GM23338 (cell line): ENCODE measurements around the gene THRB. TPM values are rescaled to one million over a fixed set of nuclear protein-coding genes. Genes with fewer than 3 reads are reported as not detected.

ENCODE experiments used
- ATAC-seq: fragments of 200-7000 bp; cut with Tn5 transposase; 3 replicates; pipeline ENCODE4 v1.9.1; 2020
- DNase-seq: peaks from one replicate; pipeline ENCODE4 v3.0.0-alpha.2; 2015; ENCODE audit warnings: low spot score
- H2AFZ ChIP-seq: fragments of 200-600 bp; sonication (generic); 2 replicates; pipeline ENCODE4 v1.8.0; 2016; ENCODE audit warnings: antibody characterized with exemption, mild to moderate bottlenecking, moderate library complexity
- H3F3A ChIP-seq: fragments of 200-600 bp; sonication (generic); replicated peaks from 2 replicates; pipeline ENCODE4 v1.8.0; 2017; ENCODE audit warnings: antibody characterized with exemption, mixed run types, low read depth
- H3K27ac ChIP-seq: fragments of 200-600 bp; sonication (generic); 2 replicates; pipeline ENCODE4 v1.6.1; 2016; ENCODE audit warnings: low read depth
- H3K27me3 ChIP-seq: fragments of 200-600 bp; sonication (generic); 2 replicates; pipeline ENCODE4 v1.8.0; 2016; ENCODE audit warnings: mild to moderate bottlenecking, mixed run types, moderate library complexity; ENCODE audit not compliant: insufficient read depth
- H3K36me3 ChIP-seq: fragments of 200-600 bp; sonication (generic); 2 replicates; pipeline ENCODE4 v1.8.0; 2016; ENCODE audit warnings: mild to moderate bottlenecking; ENCODE audit not compliant: insufficient read depth
- H3K4me1 ChIP-seq: fragments of 200-600 bp; sonication (generic); 2 replicates; pipeline ENCODE4 v1.8.0; 2016; ENCODE audit warnings: mild to moderate bottlenecking, moderate library complexity; ENCODE audit not compliant: insufficient read depth
- H3K4me2 ChIP-seq: fragments of 200-600 bp; sonication (generic); 2 replicates; pipeline ENCODE4 v1.7.1; 2017; ENCODE audit warnings: mixed run types
- H3K4me3 ChIP-seq: fragments of 200-600 bp; sonication (generic); 2 replicates; pipeline ENCODE4 v1.6.1; 2016; ENCODE audit warnings: mixed run types
- H3K79me2 ChIP-seq: fragments of 200-600 bp; sonication (generic); replicated peaks from 2 replicates; pipeline ENCODE4 v1.8.0; 2017; ENCODE audit warnings: mild to moderate bottlenecking; ENCODE audit not compliant: insufficient read depth
- H3K9me2 ChIP-seq: fragments of 200-600 bp; sonication (generic); 2 replicates; pipeline ENCODE4 v1.8.0; 2017; ENCODE audit not compliant: insufficient read depth
- H4K20me1 ChIP-seq: fragments of 200-600 bp; sonication (generic); replicated peaks from 2 replicates; pipeline ENCODE4 v1.8.0; 2017; ENCODE audit warnings: mild to moderate bottlenecking; ENCODE audit not compliant: insufficient read depth
- H3K27ac Mint-ChIP-seq: 2 replicates; pipeline ENCODE4 v1.8.0; 2020; ENCODE audit warnings: inconsistent platforms, mild to moderate bottlenecking, moderate library complexity, mixed read lengths
- H3K27me3 Mint-ChIP-seq: 3 replicates; pipeline ENCODE4 v1.8.0; 2022; ENCODE audit warnings: low read depth, mild to moderate bottlenecking, moderate library complexity, mixed read lengths, inconsistent platforms; ENCODE audit not compliant: insufficient read depth, poor library complexity
- H3K36me3 Mint-ChIP-seq: 3 replicates; pipeline ENCODE4 v1.8.0; 2021; ENCODE audit warnings: low read depth, mild to moderate bottlenecking, inconsistent platforms, moderate library complexity, mixed read lengths
- H3K4me1 Mint-ChIP-seq: 3 replicates; pipeline ENCODE4 v1.8.0; 2020; ENCODE audit warnings: mild to moderate bottlenecking, inconsistent platforms, mixed read lengths
- H3K4me3 Mint-ChIP-seq: 3 replicates; pipeline ENCODE4 v1.8.0; 2021; ENCODE audit warnings: moderate library complexity, mild to moderate bottlenecking, inconsistent platforms, mixed read lengths
- H3K9me3 Mint-ChIP-seq: 3 replicates; pipeline ENCODE4 v1.8.0; 2020; ENCODE audit warnings: moderate library complexity, mild to moderate bottlenecking, inconsistent platforms, mixed read lengths
- CREB1 ChIP-seq: fragments of 250-450 bp; sonication (Bioruptor Pico); IDR thresholded peaks from 2 replicates; pipeline ENCODE4 v1.5.0; 2020; ENCODE audit warnings: low read depth, mild to moderate bottlenecking, moderate library complexity
- EZH2 ChIP-seq: fragments of 200-600 bp; sonication (generic); IDR thresholded peaks from one replicate; pipeline ENCODE4 v1.8.0; 2017; ENCODE audit warnings: antibody characterized with exemption, mild to moderate bottlenecking, low read depth; ENCODE audit not compliant: unreplicated experiment
- EZH2phosphoT487 ChIP-seq: fragments of 200-600 bp; sonication (generic); IDR thresholded peaks from one replicate; pipeline ENCODE4 v1.8.1; 2018; ENCODE audit warnings: antibody characterized with exemption; ENCODE audit not compliant: unreplicated experiment
- JUNB ChIP-seq: IDR thresholded peaks from one replicate; pipeline ENCODE4 v1.6.1; 2016; ENCODE audit warnings: antibody characterized with exemption; ENCODE audit not compliant: unreplicated experiment
- NANOG ChIP-seq: IDR thresholded peaks from 2 replicates; pipeline ENCODE4 v1.6.1; 2016; ENCODE audit warnings: antibody characterized with exemption, borderline replicate concordance
- POLR2AphosphoS5 ChIP-seq: IDR thresholded peaks from 2 replicates; pipeline ENCODE4 v1.6.1; 2016; ENCODE audit warnings: antibody characterized with exemption, low read depth
- STAT1 ChIP-seq: IDR thresholded peaks from one replicate; pipeline ENCODE4 v1.6.1; 2016; ENCODE audit warnings: antibody characterized with exemption; ENCODE audit not compliant: unreplicated experiment
- ZNF114 ChIP-seq: fragments of 250-450 bp; sonication (Bioruptor Pico); IDR thresholded peaks from 2 replicates; pipeline ENCODE4 v1.5.0; 2020; ENCODE audit warnings: mild to moderate bottlenecking, moderate library complexity
- ZNF331 ChIP-seq: fragments of 250-450 bp; sonication (Bioruptor Pico); IDR thresholded peaks from 2 replicates; pipeline ENCODE4 v1.5.0; 2020; ENCODE audit warnings: low read depth, mild to moderate bottlenecking, moderate library complexity
- polyA plus RNA-seq: library from polyadenylated mRNA; unstranded; fragments of >200 nt; fragmentation: Nextera tagmentation; extraction: Ambion mirVana; gene quantifications from 2 replicates; pipeline ENCODE4 v1.2.1, GENCODE V29; 2016
- total RNA-seq: library from RNA; depleted of rRNA; stranded (reverse); fragments of >200 nt; shearing (Covaris generic); gene quantifications from 2 replicates; pipeline ENCODE4 v1.2.3, GENCODE V29; 2014
- TF ChIP-seq, protein P1 (sequence below): IDR thresholded peaks from one replicate; pipeline ENCODE4 v1.6.1; 2018; ENCODE audit warnings: antibody characterized with exemption; ENCODE audit not compliant: unreplicated experiment
- TF ChIP-seq, protein P2 (sequence below): fragments of 250-450 bp; sonication (Bioruptor Pico); IDR thresholded peaks from 2 replicates; pipeline ENCODE4 v1.5.0; 2020; ENCODE audit warnings: mild to moderate bottlenecking, moderate library complexity
- TF ChIP-seq, protein P3 (sequence below): IDR thresholded peaks from 2 replicates; pipeline ENCODE4 v1.6.1; 2016; ENCODE audit warnings: antibody characterized with exemption
- TF ChIP-seq, protein P4 (sequence below), 2 experiments: fragments of 200-600 bp in 1 of 2; sonication (generic) in 1 of 2; conservative IDR thresholded peaks; 2 replicates each; pipeline versions ENCODE4 v1.5.1 to v1.6.1; 2016 to 2017; ENCODE audit warnings: antibody characterized with exemption in 2 of 2, low read depth in 2 of 2, mild to moderate bottlenecking in 2 of 2, moderate library complexity in 1 of 2

THRB gene
- total and polyA plus RNA-seq, 2 experiments from 2014 or later = 1.7 to 3.2 TPM

DNA sequence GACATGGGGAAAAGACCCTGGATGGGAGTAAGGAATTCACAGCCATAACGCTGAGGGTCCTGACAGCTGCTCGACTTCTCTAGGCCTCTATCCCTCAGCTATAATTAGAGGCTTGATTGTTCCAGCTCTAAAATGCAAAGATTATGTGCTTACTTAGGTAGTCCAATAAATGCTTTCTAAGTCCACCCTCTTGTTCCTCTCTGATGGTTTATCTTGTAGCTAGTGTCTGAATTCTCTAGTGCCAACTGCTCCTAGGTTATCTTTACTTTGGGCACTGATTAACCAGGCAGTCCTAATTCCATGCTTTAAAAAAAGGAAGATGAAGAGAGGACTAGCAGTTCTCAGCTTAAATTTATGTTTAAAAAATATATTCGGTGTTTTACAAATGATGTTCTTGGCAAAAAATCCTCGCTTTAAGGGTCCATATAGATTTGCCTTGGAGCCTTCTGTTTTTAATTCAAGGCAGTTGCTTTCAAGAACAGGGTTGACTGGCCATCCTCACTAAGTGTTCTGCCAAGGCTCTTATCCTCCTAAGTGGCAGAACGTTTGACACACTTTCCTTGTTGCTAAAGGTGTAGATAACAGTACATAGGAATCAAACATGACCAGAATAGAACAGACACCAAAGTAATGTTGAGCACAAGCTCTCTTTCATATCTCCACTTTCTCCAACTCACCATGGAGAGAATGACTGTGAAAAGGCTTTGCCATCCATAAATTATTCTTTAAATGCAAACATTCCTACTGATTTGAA, 60.6 kb downstream of the THRB start:
- DNase-seq (no peak), ATAC-seq (no peak)
- Mint-ChIP-seq H3K4me3 (no peak overlapping the region), H3K4me1 (peaks cover 7% of the 10 kb centered on the region), H3K36me3 (no peaks in the 10 kb centered on the region), H3K27me3 (peaks cover 7% of the 10 kb centered on the region), H3K9me3 (no peaks in the 10 kb centered on the region), H3K27ac (no peak overlapping the region)
- H3F3A ChIP-seq = no peaks in the 10 kb centered on the region
- H3K4me3 ChIP-seq = no peak overlapping the region
- H3K36me3 ChIP-seq = no peaks in the 10 kb centered on the region
- no peaks in the 10 kb centered on the region for H3K27me3 ChIP-seq
- no peaks in the 10 kb centered on the region for H4K20me1 ChIP-seq
- TF ChIP-seq, protein P1, sequence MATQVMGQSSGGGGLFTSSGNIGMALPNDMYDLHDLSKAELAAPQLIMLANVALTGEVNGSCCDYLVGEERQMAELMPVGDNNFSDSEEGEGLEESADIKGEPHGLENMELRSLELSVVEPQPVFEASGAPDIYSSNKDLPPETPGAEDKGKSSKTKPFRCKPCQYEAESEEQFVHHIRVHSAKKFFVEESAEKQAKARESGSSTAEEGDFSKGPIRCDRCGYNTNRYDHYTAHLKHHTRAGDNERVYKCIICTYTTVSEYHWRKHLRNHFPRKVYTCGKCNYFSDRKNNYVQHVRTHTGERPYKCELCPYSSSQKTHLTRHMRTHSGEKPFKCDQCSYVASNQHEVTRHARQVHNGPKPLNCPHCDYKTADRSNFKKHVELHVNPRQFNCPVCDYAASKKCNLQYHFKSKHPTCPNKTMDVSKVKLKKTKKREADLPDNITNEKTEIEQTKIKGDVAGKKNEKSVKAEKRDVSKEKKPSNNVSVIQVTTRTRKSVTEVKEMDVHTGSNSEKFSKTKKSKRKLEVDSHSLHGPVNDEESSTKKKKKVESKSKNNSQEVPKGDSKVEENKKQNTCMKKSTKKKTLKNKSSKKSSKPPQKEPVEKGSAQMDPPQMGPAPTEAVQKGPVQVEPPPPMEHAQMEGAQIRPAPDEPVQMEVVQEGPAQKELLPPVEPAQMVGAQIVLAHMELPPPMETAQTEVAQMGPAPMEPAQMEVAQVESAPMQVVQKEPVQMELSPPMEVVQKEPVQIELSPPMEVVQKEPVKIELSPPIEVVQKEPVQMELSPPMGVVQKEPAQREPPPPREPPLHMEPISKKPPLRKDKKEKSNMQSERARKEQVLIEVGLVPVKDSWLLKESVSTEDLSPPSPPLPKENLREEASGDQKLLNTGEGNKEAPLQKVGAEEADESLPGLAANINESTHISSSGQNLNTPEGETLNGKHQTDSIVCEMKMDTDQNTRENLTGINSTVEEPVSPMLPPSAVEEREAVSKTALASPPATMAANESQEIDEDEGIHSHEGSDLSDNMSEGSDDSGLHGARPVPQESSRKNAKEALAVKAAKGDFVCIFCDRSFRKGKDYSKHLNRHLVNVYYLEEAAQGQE = no peak
- TF ChIP-seq, protein P2, sequence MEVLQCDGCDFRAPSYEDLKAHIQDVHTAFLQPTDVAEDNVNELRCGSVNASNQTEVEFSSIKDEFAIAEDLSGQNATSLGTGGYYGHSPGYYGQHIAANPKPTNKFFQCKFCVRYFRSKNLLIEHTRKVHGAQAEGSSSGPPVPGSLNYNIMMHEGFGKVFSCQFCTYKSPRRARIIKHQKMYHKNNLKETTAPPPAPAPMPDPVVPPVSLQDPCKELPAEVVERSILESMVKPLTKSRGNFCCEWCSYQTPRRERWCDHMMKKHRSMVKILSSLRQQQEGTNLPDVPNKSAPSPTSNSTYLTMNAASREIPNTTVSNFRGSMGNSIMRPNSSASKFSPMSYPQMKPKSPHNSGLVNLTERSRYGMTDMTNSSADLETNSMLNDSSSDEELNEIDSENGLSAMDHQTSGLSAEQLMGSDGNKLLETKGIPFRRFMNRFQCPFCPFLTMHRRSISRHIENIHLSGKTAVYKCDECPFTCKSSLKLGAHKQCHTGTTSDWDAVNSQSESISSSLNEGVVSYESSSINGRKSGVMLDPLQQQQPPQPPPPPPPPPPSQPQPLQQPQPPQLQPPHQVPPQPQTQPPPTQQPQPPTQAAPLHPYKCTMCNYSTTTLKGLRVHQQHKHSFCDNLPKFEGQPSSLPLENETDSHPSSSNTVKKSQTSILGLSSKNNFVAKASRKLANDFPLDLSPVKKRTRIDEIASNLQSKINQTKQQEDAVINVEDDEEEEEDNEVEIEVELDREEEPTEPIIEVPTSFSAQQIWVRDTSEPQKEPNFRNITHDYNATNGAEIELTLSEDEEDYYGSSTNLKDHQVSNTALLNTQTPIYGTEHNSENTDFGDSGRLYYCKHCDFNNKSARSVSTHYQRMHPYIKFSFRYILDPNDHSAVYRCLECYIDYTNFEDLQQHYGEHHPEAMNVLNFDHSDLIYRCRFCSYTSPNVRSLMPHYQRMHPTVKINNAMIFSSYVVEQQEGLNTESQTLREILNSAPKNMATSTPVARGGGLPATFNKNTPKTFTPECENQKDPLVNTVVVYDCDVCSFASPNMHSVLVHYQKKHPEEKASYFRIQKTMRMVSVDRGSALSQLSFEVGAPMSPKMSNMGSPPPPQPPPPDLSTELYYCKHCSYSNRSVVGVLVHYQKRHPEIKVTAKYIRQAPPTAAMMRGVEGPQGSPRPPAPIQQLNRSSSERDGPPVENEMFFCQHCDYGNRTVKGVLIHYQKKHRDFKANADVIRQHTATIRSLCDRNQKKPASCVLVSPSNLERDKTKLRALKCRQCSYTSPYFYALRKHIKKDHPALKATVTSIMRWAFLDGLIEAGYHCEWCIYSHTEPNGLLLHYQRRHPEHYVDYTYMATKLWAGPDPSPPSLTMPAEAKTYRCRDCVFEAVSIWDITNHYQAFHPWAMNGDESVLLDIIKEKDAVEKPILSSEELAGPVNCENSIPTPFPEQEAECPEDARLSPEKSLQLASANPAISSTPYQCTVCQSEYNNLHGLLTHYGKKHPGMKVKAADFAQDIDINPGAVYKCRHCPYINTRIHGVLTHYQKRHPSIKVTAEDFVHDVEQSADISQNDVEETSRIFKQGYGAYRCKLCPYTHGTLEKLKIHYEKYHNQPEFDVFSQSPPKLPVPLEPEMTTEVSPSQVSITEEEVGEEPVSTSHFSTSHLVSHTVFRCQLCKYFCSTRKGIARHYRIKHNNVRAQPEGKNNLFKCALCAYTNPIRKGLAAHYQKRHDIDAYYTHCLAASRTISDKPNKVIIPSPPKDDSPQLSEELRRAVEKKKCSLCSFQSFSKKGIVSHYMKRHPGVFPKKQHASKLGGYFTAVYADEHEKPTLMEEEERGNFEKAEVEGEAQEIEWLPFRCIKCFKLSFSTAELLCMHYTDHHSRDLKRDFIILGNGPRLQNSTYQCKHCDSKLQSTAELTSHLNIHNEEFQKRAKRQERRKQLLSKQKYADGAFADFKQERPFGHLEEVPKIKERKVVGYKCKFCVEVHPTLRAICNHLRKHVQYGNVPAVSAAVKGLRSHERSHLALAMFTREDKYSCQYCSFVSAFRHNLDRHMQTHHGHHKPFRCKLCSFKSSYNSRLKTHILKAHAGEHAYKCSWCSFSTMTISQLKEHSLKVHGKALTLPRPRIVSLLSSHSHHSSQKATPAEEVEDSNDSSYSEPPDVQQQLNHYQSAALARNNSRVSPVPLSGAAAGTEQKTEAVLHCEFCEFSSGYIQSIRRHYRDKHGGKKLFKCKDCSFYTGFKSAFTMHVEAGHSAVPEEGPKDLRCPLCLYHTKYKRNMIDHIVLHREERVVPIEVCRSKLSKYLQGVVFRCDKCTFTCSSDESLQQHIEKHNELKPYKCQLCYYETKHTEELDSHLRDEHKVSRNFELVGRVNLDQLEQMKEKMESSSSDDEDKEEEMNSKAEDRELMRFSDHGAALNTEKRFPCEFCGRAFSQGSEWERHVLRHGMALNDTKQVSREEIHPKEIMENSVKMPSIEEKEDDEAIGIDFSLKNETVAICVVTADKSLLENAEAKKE (CRISPR knock-in tag) = no peak
- no peak for TF ChIP-seq CREB1
- TF ChIP-seq, protein P3, sequence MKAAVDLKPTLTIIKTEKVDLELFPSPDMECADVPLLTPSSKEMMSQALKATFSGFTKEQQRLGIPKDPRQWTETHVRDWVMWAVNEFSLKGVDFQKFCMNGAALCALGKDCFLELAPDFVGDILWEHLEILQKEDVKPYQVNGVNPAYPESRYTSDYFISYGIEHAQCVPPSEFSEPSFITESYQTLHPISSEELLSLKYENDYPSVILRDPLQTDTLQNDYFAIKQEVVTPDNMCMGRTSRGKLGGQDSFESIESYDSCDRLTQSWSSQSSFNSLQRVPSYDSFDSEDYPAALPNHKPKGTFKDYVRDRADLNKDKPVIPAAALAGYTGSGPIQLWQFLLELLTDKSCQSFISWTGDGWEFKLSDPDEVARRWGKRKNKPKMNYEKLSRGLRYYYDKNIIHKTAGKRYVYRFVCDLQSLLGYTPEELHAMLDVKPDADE = no peak
- TF ChIP-seq, protein P4, sequence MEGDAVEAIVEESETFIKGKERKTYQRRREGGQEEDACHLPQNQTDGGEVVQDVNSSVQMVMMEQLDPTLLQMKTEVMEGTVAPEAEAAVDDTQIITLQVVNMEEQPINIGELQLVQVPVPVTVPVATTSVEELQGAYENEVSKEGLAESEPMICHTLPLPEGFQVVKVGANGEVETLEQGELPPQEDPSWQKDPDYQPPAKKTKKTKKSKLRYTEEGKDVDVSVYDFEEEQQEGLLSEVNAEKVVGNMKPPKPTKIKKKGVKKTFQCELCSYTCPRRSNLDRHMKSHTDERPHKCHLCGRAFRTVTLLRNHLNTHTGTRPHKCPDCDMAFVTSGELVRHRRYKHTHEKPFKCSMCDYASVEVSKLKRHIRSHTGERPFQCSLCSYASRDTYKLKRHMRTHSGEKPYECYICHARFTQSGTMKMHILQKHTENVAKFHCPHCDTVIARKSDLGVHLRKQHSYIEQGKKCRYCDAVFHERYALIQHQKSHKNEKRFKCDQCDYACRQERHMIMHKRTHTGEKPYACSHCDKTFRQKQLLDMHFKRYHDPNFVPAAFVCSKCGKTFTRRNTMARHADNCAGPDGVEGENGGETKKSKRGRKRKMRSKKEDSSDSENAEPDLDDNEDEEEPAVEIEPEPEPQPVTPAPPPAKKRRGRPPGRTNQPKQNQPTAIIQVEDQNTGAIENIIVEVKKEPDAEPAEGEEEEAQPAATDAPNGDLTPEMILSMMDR (conservative IDR thresholded peaks at IDR 0.05; ENCODE audit: low read depth in 2 of 2) = no peak
- TF ChIP-seq EZH2phosphoT487 = no peak
- no peak for TF ChIP-seq NANOG
- TF ChIP-seq EZH2 = no peak
- TF ChIP-seq POLR2AphosphoS5 = no peak
- no peak for TF ChIP-seq ZNF331
- no peak for TF ChIP-seq STAT1
- TF ChIP-seq ZNF114 (CRISPR knock-in tag) = no peak
- no peak for TF ChIP-seq JUNB
- no peak overlapping the region for H2AFZ ChIP-seq
- no peak overlapping the region for H3K4me2 ChIP-seq
- no peaks in the 10 kb centered on the region for H3K9me2 ChIP-seq
- no peaks in the 10 kb centered on the region for H3K79me2 ChIP-seq
- no peaks in the 10 kb centered on the region for H3K4me1 ChIP-seq
- no peak overlapping the region for H3K27ac ChIP-seq
